H1 (cell line): Measurements from ENCODE around the gene PKP3.
A peak's percentile ranks its signal among the peaks of the same experiment; 100 is the strongest.

Source experiments
- CBX5 ChIP-seq: fragments of 300-800, 300-1000 bp; sonication (generic); IDR thresholded peaks from 2 replicates; pipeline ENCODE4 v1.7.1; 2016; ENCODE audit warnings: antibody characterized with exemption, low read length, low read depth
- EP300 ChIP-seq, 2 experiments: IDR thresholded peaks; 1 replicate in 1 of 2; 2 replicates in 1 of 2; pipeline ENCODE4 v1.6.1; 2011 to 2012; ENCODE audit warnings: low read depth in 2 of 2, low read length in 2 of 2, mild to moderate bottlenecking in 2 of 2, borderline replicate concordance in 1 of 2, inconsistent platforms in 1 of 2, moderate library complexity in 1 of 2
- EZH2 ChIP-seq: fragments of 200-600 bp; sonication (generic); IDR thresholded peaks from 2 replicates; pipeline ENCODE4 v1.7.1; 2012; ENCODE audit warnings: low read depth, mild to moderate bottlenecking, moderate library complexity, low read length, inconsistent platforms; ENCODE audit not compliant: severe bottlenecking
- GABPA ChIP-seq: IDR thresholded peaks from 2 replicates; pipeline ENCODE4 v1.6.1; 2011; ENCODE audit warnings: mild to moderate bottlenecking, low read length, moderate library complexity, borderline replicate concordance; ENCODE audit not compliant: insufficient read depth
- KDM1A ChIP-seq: fragments of 200-600, 300-600 bp; sonication (generic); IDR thresholded peaks from 2 replicates; pipeline ENCODE4 v1.7.1; 2016; ENCODE audit warnings: mild to moderate bottlenecking, low read length, borderline replicate concordance
- NANOG ChIP-seq: IDR thresholded peaks from 2 replicates; pipeline ENCODE4 v1.6.1; 2011; ENCODE audit warnings: low read length, low read depth, mild to moderate bottlenecking, inconsistent platforms; ENCODE audit not compliant: insufficient read depth, poor library complexity, severe bottlenecking
- POLR2AphosphoS5 ChIP-seq: IDR thresholded peaks from 2 replicates; pipeline ENCODE4 v1.6.1; 2011; ENCODE audit warnings: low read depth, low read length
- SIN3A ChIP-seq, 2 experiments: IDR thresholded peaks in 1 of 2; conservative IDR thresholded peaks in 1 of 2; 2 replicates each; pipeline ENCODE4 v1.6.1; 2011 to 2012; ENCODE audit warnings: low read length in 2 of 2, improper control_type of control experiment in 1 of 2, low read depth in 1 of 2, mild to moderate bottlenecking in 1 of 2
- TAF1 ChIP-seq: IDR thresholded peaks from 2 replicates; pipeline ENCODE4 v1.6.1; 2011; ENCODE audit warnings: mild to moderate bottlenecking, low read depth, low read length
- TAF7 ChIP-seq: optimal IDR thresholded peaks from 2 replicates; pipeline ENCODE3; 2011; ENCODE audit warnings: low read depth, mild to moderate bottlenecking, inconsistent platforms, low read length, moderate library complexity, borderline replicate concordance
- TF ChIP-seq, protein P1 (sequence below): IDR thresholded peaks from 2 replicates; pipeline ENCODE4 v1.6.1; 2011; ENCODE audit warnings: low read depth, mild to moderate bottlenecking, low read length; ENCODE audit not compliant: insufficient read depth
- TF ChIP-seq, protein P2 (sequence below), 3 experiments: IDR thresholded peaks; 1 replicate in 2 of 3; 2 replicates in 1 of 3; pipeline versions ENCODE4 v1.5.1 to v1.6.1; 2011; ENCODE audit warnings: low read length in 3 of 3, mild to moderate bottlenecking in 3 of 3, inconsistent platforms in 2 of 3, low read depth in 1 of 3, moderate library complexity in 1 of 3; ENCODE audit not compliant: insufficient read depth in 1 of 3; ENCODE audit errors: control extremely low read depth in 1 of 3
- TF ChIP-seq, protein P3 (sequence below): IDR thresholded peaks from 2 replicates; pipeline ENCODE4 v1.6.1; 2012; ENCODE audit warnings: low read length, inconsistent platforms

DNA sequence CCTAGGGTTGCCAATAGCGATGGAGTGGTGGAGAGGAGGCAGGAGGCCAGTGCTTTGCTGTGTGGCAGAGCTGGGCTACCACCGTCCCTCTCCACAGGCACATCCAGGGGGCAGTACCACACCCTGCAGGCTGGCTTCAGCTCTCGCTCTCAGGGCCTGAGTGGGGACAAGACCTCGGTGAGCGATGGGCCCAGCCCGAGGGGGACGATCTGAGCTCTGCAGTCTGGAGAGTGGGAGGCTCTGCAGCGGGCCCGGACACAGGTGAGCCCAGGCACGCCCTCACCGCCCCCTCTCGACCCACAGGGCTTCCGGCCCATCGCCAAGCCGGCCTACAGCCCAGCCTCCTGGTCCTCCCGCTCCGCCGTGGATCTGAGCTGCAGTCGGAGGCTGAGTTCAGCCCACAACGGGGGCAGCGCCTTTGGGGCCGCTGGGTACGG lies 2.5 kb downstream of the PKP3 start:
- TF ChIP-seq KDM1A = no peak
- no peak for TF ChIP-seq POLR2AphosphoS5
- peak; percentile 43; the same call in 1 of the 2 replicates for TF ChIP-seq GABPA
- TF ChIP-seq, protein P1, sequence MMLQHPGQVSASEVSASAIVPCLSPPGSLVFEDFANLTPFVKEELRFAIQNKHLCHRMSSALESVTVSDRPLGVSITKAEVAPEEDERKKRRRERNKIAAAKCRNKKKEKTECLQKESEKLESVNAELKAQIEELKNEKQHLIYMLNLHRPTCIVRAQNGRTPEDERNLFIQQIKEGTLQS = no peak
- TF ChIP-seq EZH2 = no peak
- TF ChIP-seq, protein P2, sequence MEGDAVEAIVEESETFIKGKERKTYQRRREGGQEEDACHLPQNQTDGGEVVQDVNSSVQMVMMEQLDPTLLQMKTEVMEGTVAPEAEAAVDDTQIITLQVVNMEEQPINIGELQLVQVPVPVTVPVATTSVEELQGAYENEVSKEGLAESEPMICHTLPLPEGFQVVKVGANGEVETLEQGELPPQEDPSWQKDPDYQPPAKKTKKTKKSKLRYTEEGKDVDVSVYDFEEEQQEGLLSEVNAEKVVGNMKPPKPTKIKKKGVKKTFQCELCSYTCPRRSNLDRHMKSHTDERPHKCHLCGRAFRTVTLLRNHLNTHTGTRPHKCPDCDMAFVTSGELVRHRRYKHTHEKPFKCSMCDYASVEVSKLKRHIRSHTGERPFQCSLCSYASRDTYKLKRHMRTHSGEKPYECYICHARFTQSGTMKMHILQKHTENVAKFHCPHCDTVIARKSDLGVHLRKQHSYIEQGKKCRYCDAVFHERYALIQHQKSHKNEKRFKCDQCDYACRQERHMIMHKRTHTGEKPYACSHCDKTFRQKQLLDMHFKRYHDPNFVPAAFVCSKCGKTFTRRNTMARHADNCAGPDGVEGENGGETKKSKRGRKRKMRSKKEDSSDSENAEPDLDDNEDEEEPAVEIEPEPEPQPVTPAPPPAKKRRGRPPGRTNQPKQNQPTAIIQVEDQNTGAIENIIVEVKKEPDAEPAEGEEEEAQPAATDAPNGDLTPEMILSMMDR (IDR thresholded peaks at IDR 0.05; ENCODE audit: control extremely low read depth in 1 of 3, insufficient read depth in 1 of 3, low read depth in 1 of 3, low read length in 3 of 3) = peak in 2 of 3 experiments; percentile 52 to 59; a peak in 3 of 4 replicates
- no peak for TF ChIP-seq EP300 (IDR thresholded peaks at IDR 0.05; ENCODE audit: borderline replicate concordance in 1 of 2, low read depth in 2 of 2, low read length in 2 of 2)
- no peak for TF ChIP-seq TAF1
- no peak for TF ChIP-seq NANOG
- TF ChIP-seq CBX5 = no peak
- TF ChIP-seq, protein P3, sequence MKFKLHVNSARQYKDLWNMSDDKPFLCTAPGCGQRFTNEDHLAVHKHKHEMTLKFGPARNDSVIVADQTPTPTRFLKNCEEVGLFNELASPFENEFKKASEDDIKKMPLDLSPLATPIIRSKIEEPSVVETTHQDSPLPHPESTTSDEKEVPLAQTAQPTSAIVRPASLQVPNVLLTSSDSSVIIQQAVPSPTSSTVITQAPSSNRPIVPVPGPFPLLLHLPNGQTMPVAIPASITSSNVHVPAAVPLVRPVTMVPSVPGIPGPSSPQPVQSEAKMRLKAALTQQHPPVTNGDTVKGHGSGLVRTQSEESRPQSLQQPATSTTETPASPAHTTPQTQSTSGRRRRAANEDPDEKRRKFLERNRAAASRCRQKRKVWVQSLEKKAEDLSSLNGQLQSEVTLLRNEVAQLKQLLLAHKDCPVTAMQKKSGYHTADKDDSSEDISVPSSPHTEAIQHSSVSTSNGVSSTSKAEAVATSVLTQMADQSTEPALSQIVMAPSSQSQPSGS = no peak
- no peak for TF ChIP-seq TAF7
- no peak for TF ChIP-seq SIN3A (conservative IDR thresholded peaks at IDR 0.05 in 1 of 2, IDR thresholded peaks at IDR 0.05 in 1 of 2; ENCODE audit: low read depth in 1 of 2, low read length in 2 of 2)
